GM21360 (cell line): Measurements from ENCODE around the gene MAGEA3.
"Not testable (repeated sequence)": the region's sequence is repeated elsewhere in the genome, so short reads cannot be mapped to it uniquely, and the experiment has no call there.

Experiments used
- ATAC-seq: cut with Tn5 transposase; IDR thresholded peaks from one replicate; pipeline ENCODE4 v1.9.1; 2021; ENCODE audit warnings: mild to moderate bottlenecking, moderate library complexity; ENCODE audit not compliant: unreplicated experiment

MAGEA3 gene

DNA sequence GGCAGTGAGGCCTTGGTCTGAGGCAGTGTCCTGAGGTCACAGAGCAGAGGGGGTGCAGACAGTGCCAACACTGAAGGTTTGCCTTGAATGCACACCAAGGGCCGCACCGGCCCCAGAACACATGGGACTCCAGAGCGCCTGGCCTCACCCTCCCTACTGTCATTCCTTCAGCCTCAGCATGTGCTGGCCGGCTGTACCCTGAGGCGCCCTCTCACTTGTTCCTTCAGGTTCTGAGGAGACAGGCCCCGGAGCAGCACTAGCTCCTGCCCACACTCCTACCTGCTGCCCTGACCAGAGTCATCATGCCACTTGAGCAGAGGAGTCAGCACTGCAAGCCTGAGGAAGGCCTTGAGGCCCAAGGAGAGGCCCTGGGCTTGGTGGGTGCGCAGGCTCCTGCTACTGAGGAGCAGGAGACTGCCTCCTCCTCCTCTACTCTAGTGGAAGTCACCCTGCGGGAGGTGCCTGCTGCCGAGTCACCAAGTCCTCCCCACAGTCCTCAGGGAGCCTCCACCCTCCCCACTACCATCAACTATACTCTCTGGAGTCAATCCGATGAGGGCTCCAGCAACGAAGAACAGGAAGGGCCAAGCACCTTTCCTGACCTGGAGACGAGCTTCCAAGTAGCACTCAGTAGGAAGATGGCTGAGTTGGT, 37.4 kb downstream of the MAGEA3 start:
- no peak for ATAC-seq

GRCh38 chrX:152736528-152736927, 37.9 kb downstream of the MAGEA3 start:
- not testable (repeated sequence) for ATAC-seq

DNA sequence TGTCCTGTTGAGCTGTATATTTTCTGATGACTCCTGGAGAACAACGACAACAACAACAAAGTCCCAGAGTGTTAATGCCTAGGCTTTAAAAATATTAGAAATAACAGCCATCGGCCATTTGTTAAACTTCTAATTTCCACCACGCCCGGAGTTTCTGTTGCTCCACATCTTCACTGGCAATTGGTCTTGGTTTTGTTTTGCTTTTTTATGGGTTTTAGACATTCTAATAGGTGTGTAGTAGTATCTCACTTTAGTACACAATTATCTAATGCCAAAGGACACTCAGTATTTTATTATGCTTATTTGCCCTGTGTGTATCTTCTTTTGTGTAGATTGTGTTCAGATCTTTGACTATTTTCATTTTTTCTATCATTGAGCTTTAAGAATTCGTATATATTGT, 40.0 kb downstream of the MAGEA3 start:
- ATAC-seq = no peak
